C4-2B (cell line): Measurements from ENCODE around the gene PGAP3.

Experiments
- ZFX ChIP-seq: fragments of 450-650 bp; IDR thresholded peaks from 2 replicates; pipeline ENCODE4 v1.6.1; 2017
- TF ChIP-seq, protein P1 (sequence below): fragments of 450-650 bp; conservative IDR thresholded peaks from 2 replicates; pipeline ENCODE4 v1.5.1; 2017; ENCODE audit warnings: mild to moderate bottlenecking

DNA sequence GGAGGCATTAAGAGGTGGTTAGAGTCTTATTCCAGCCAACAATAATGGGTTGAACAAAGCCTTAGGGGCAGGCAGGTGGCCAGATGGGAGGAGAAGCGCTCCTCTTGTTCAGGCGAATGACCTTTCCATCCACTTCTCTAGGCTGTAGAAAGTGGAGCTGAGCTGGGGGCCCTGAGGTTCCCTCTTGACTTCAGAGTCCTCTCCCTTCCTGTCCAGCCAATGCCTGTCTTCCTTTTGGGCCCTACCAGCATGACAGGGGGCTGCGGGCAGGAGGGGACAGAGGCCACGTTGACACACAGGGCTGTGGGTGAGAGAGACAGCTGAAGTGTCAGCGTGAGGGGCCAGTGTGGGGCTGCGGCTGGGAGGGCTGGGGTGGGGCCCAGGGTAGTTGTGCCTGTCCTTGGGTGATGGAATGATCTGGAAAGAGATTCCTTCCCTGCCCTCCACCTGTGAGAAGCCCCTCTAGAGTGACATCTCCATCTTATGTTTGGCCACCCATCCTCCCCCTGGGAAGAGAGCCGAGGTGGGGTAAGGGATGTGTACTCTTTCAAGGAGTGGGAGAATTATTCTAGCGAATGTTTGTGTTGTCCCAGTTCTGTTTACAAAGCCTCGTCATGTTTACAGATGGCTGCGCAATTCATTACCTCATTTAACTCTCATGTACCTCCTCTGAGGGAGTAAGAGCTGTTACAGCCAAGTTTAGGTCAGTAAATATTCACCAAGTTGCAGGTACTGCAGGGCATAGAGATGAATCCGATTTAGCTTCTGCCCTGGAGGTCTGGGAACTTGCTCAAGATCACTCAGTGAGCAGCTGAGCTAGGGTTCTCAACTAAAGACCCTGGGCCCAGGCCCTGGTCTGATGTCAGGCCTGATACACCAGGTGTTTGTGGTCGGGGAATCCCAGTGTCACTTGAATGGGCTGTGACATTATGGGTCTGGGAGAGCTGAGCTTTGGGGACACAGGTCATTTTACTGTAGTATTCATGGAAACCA is 15.3 kb upstream of the PGAP3 start:
- TF ChIP-seq, protein P1, sequence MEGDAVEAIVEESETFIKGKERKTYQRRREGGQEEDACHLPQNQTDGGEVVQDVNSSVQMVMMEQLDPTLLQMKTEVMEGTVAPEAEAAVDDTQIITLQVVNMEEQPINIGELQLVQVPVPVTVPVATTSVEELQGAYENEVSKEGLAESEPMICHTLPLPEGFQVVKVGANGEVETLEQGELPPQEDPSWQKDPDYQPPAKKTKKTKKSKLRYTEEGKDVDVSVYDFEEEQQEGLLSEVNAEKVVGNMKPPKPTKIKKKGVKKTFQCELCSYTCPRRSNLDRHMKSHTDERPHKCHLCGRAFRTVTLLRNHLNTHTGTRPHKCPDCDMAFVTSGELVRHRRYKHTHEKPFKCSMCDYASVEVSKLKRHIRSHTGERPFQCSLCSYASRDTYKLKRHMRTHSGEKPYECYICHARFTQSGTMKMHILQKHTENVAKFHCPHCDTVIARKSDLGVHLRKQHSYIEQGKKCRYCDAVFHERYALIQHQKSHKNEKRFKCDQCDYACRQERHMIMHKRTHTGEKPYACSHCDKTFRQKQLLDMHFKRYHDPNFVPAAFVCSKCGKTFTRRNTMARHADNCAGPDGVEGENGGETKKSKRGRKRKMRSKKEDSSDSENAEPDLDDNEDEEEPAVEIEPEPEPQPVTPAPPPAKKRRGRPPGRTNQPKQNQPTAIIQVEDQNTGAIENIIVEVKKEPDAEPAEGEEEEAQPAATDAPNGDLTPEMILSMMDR: no peak
- TF ChIP-seq ZFX: no peak
